GM12865 (cell line): ENCODE data around the gene SELENOT.
A peak's percentile ranks its signal among the peaks of the same experiment; 100 is the strongest.

ENCODE experiments used
- DNase-seq: peaks from one replicate; pipeline ENCODE4 v3.0.0; 2010; ENCODE audit warnings: low read depth
- H3K4me3 ChIP-seq: 2 replicates; pipeline ENCODE4 v1.5.1; 2011; ENCODE audit warnings: mild to moderate bottlenecking, low read depth, low read length, control low read depth
- TF ChIP-seq, protein P1 (sequence below): IDR thresholded peaks from 2 replicates; pipeline ENCODE4 v1.5.1; 2011; ENCODE audit warnings: low read length, control low read depth, low read depth, inconsistent platforms; ENCODE audit not compliant: insufficient read depth; ENCODE audit errors: missing control alignments

Gene SELENOT

DNA sequence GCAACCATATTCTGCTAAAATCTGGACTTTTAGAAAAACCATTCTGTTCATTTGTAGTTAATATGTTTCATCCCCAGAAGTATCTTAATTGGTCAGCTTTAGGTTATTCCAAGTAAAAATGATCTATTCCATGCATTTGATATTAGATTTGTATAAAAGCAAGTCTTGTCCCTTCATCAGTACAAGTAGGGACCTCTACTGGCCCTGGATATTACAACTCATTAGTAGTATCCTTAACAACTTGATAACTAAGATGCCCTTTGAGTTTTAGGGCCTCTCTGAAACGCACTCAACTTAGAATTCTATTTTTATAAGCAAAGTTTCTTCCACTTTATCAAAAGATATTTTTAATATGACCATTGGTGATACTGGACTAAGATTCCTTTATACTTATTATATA is 25.3 kb upstream of the SELENOT start:
- H3K4me3 ChIP-seq: no peak overlapping the region
- no peak for DNase-seq
- TF ChIP-seq, protein P1, sequence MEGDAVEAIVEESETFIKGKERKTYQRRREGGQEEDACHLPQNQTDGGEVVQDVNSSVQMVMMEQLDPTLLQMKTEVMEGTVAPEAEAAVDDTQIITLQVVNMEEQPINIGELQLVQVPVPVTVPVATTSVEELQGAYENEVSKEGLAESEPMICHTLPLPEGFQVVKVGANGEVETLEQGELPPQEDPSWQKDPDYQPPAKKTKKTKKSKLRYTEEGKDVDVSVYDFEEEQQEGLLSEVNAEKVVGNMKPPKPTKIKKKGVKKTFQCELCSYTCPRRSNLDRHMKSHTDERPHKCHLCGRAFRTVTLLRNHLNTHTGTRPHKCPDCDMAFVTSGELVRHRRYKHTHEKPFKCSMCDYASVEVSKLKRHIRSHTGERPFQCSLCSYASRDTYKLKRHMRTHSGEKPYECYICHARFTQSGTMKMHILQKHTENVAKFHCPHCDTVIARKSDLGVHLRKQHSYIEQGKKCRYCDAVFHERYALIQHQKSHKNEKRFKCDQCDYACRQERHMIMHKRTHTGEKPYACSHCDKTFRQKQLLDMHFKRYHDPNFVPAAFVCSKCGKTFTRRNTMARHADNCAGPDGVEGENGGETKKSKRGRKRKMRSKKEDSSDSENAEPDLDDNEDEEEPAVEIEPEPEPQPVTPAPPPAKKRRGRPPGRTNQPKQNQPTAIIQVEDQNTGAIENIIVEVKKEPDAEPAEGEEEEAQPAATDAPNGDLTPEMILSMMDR: no peak

DNA sequence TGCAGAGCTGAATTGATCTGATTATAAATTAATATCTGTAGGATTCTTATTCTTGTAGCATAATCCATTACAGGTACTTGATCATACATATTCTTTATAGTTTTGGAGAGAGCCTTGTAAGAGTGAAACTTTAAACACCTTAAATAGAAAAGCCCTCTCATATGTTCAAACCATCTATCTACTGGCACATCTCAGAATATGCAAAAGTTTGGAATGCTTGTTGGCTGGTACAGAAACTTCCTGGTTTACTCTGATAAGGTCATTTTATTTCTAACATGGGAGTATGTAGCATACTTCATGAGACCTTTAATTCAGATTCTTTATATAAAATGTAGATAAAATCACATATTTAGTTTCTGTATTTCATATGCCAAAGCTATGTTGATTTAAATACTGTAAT is 21.9 kb upstream of the SELENOT start:
- TF ChIP-seq, protein P1: no peak
- DNase-seq: no peak
- H3K4me3 ChIP-seq: no peak overlapping the region

DNA sequence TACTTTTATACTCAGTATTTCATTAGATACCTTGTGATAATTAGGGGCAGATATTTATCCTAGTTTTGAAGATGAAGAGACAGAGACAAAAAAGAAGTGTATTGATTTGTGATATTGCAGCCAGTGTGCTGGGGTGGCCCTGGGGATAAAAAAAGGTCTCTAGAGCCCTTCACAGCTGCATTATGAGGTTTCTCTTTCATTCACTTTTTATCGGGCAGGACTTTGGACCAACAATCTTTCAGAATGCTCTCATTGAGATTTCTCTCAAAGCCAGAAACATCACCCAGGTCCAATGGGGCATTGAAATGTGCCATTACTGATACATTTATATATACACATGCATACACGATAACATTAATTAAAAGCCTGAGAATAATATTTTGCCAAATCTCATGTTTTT is 20.5 kb upstream of the SELENOT start:
- DNase-seq: peak; percentile 50
- peak overlapping the region; percentile 47 for H3K4me3 ChIP-seq
- TF ChIP-seq, protein P1: no peak

DNA sequence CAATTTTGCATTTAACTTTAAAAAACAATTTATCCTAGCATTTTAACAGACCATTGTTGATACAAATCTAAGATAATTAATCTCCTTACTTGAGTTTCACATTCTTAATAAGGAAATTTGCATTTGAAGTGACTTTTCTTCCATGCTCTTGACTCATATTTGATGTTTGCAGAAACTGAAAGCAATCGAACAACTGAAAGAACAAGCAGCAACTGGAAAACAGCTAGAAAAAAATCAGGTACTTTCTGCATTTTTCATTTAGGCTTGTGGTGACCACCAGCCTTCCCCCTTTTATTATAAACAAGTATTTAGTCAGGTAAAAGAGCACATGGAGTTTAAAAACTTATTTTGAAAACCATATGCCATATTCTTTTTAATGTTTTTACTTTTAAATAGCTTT is 20.1 kb upstream of the SELENOT start:
- peak overlapping the region; percentile 47 for H3K4me3 ChIP-seq
- TF ChIP-seq, protein P1: no peak
- peak; percentile 70 for DNase-seq

DNA sequence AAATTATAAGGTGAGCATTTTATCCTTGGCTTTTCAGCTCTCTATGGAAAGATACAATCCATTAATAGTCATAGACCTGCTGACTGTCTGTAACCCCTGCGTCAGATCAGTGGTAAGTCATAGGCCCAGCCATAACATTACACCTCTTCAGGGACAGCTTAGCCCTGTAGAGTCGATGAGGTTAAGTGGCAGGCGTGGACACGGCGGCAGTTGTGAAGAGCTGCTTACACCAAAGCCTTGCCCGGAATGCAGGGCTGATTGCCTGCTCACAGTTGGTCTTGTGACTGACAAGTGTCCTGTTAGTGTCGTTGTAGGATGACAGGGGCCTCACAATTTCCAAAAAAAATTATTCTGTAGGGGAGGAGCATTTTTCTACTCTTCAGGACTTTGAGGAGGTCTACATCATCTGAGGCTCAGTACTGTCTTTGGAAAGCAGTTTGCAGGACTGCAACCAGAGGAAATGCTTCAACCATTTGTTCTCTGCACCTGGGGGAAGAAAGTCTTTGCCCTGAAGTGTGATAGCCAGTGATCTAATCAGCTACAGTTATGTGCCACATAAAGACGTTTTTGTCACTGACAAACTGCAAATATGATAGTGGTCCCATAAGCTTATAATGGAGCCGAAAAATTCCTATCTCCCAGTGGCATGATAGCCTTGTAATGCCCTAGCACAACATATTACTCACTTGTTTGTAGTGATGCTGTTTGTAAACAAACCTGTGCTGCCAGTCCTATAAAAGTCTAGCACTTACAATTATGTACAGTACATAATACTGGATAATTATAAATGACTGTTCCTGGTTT is 14.9 kb upstream of the SELENOT start:
- TF ChIP-seq, protein P1: no peak
- H3K4me3 ChIP-seq: no peak overlapping the region
- DNase-seq: no peak

DNA sequence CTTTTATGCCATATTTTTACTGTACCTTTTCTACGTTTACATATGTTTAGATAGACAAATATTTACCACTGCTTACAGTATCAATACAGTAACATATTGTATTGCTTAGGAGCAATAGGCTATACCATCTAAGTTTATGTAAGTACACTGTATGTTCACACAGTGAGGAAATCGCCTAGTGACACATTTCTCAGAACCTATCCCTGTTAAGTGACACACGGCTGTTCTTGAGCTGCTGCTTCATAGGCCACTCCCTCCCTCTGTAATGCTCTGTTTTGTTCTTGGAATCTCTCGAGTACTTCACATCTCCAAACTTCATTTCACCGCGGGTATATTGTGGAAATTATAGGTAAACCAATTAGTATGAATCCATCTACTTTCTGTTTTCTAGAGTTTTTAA is 13.4 kb upstream of the SELENOT start:
- TF ChIP-seq, protein P1: no peak
- DNase-seq: no peak
- H3K4me3 ChIP-seq: no peak overlapping the region

DNA sequence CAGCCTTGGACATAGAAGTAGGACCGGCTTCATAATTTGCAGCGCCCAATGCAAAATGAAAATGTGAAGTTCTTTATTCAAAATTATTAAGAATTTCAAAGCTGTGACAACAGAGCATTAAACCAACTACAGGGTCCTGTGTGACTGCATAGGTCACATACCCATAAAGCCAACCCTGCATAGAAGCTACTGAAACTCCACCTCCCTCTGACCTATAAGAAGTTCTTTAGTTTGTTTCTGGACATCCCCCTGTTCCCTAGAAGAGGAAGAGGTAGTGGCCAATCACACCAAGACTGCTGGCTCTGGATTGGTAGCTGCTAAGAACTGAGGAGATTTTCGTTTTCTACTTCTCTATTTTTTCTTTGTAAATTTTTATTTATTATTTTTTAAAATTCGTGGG is 9.0 kb upstream of the SELENOT start:
- TF ChIP-seq, protein P1: no peak
- no peak overlapping the region for H3K4me3 ChIP-seq
- DNase-seq: no peak
